ENCODE data around the gene ULK1. TPM values are rescaled to one million over a fixed set of nuclear protein-coding genes. Genes with fewer than 3 reads are reported as not detected.

The ULK1 gene
- 9.9 and 19.7 TPM in 2 replicates for total RNA-seq

DNA sequence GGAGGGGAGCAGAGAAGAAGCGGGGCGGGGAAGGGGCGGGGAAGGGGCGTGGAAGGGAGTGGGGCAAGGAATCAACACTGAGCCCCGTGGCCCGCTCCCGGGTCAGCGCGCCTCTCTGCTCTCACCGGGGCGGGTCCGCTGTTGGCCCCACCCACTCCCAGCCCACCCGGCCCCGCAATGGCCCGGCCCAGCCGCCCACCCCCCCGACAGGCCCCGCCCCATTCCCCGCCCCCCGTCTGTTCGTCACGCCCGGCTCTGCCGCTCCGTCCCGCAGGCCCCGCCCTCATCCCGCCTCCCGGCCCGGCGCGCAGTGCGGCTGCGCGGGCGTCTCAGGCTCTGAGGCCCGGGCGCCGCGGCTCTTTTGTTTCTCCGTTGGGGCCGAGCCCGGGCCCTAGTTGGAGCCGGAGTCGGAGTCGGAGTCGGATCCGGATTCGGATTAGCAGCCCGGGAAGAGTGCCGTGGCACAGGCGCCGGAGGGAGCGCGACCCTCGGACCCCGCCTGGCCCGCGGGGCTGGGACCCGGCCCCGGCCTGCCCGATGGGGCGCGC is at the start of gene ULK1:
TSS of gene ULK1 (plus strand) at position 310 of the 548 bp plus-strand sequence. CDS start 380 bp downstream, outside the sequence.

DNA sequence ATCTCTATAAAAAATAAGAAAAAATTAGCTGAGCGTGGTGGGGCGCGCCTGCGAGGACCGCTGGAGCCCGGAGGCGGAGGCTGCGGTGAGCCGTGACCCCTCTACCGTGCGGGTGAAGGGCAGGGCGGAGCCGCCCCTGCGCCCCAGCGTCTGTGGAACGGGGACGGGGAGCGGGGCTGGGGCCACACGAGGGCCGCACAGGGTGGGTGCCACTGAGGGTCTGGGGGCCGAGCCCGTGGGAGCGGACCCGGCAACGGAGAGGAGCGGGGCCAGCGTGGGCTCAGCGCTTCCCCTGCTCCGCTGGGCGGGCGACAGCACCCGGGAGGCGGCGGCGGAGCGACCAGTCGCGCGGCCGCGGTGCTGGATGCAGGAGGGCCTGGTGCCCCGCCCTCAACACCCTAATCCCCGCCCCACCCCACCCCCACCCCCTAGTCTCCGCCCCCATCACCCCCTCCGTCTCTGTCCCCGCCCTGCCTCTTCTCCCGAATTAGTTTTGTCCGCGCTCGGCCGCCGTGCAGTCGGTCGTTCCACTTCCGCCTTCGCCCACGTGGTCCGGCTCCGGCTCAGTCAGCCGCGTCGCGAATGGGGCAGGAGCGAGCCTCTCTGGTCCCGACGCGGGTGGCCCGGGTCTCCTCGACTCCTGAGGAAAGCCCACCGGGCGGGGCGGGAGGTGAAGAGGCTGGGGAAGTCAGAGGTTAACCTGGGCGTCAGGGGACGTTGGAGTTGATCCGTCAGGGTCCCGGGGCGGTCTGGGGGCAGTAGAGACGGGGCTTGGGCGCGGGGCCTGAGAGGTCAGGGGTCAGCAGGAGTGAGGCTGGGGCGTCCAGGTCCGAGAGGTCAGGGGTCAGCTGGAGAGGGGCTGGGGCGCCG is 34.5 kb downstream of the ULK1 start, which contains the start of gene PUS1:
TSS of gene PUS1 (plus strand) at position 566 of the 870 bp plus-strand sequence. CDS start 447 bp downstream, outside the sequence.

DNA sequence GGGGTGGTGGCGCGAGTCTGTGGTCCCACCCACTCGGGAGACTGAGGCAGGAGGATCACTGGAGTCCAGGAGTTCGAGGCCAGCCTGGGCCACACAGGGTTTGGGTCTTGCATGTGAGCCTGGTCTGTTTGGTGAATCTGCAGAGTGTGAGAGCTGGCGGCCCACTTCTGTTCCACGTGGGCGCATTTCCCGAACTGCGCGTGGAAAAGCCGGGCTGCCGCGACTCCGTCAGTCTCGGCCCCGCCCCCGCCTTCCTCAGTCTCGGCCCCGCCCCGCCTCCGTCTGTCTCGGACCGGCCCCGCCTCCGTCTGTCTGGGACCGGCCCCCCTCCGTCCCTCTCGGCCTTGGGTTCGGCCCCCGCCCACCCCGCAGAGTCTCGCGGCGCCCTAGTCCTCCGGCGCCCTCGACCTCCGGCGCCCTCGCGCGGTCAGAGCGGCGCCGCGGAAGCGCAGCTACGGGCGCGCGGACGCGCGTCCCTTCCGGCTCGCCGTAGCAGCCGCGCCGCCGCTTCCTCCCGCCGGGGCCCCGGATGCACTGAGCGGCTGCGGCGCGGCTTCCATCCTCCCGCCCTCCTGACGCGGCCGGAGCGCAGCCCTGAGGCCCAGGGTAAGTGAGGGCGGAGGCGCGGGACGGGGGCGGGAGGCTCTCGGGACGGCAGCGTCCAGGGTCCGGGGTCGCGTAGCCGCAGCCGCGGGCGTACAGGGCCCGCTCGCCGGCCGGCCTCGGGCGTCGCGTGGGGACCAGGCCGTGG is 55.2 kb downstream of the ULK1 start, which contains the start of gene EP400:
TSS of gene EP400 (plus strand) at position 512 of the 751 bp plus-strand sequence. CDS start 10,678 bp downstream, outside the sequence.

Other genes with a start within 250 kb of the ULK1 start
- 19.7 and 23.3 TPM in 2 replicates for gene SFSWAP, start 183.5 kb upstream of the ULK1 start, total RNA-seq
- 6.8 and 8.8 TPM in 2 replicates for gene MMP17, start 66.2 kb upstream of the ULK1 start, total RNA-seq
- 4.4 and 7.4 TPM in 2 replicates for gene PUS1, start 34.7 kb downstream of the ULK1 start, total RNA-seq
- 6.6 and 7.6 TPM in 2 replicates for gene EP400, start 55.3 kb downstream of the ULK1 start, total RNA-seq
- 6.5 and 7.2 TPM in 2 replicates for gene DDX51, start 249.7 kb downstream of the ULK1 start, total RNA-seq
- 4.6 and 7.4 TPM in 2 replicates for gene NOC4L, start 249.8 kb downstream of the ULK1 start, total RNA-seq

Measured in bronchial smooth muscle cell (primary cell).